GM23338 (cell line): ENCODE measurements around the gene CYP3A7. TPM values are rescaled to one million over a fixed set of nuclear protein-coding genes. Genes with fewer than 3 reads are reported as not detected.

ENCODE experiments used
- EZH2phosphoT487 ChIP-seq: fragments of 200-600 bp; sonication (generic); IDR thresholded peaks from one replicate; pipeline ENCODE4 v1.8.1; 2018; ENCODE audit warnings: antibody characterized with exemption; ENCODE audit not compliant: unreplicated experiment
- JUNB ChIP-seq: IDR thresholded peaks from one replicate; pipeline ENCODE4 v1.6.1; 2016; ENCODE audit warnings: antibody characterized with exemption; ENCODE audit not compliant: unreplicated experiment
- NANOG ChIP-seq: IDR thresholded peaks from 2 replicates; pipeline ENCODE4 v1.6.1; 2016; ENCODE audit warnings: antibody characterized with exemption, borderline replicate concordance
- POLR2AphosphoS5 ChIP-seq: IDR thresholded peaks from 2 replicates; pipeline ENCODE4 v1.6.1; 2016; ENCODE audit warnings: antibody characterized with exemption, low read depth
- STAT1 ChIP-seq: IDR thresholded peaks from one replicate; pipeline ENCODE4 v1.6.1; 2016; ENCODE audit warnings: antibody characterized with exemption; ENCODE audit not compliant: unreplicated experiment
- ZNF114 ChIP-seq: fragments of 250-450 bp; sonication (Bioruptor Pico); IDR thresholded peaks from 2 replicates; pipeline ENCODE4 v1.5.0; 2020; ENCODE audit warnings: mild to moderate bottlenecking, moderate library complexity
- ZNF331 ChIP-seq: fragments of 250-450 bp; sonication (Bioruptor Pico); IDR thresholded peaks from 2 replicates; pipeline ENCODE4 v1.5.0; 2020; ENCODE audit warnings: low read depth, mild to moderate bottlenecking, moderate library complexity
- polyA plus RNA-seq: library from polyadenylated mRNA; unstranded; fragments of >200 nt; fragmentation: Nextera tagmentation; extraction: Ambion mirVana; gene quantifications from 2 replicates; pipeline ENCODE4 v1.2.1, GENCODE V29; 2016
- total RNA-seq: library from RNA; depleted of rRNA; stranded (reverse); fragments of >200 nt; shearing (Covaris generic); gene quantifications from 2 replicates; pipeline ENCODE4 v1.2.3, GENCODE V29; 2014
- TF ChIP-seq, protein P1 (sequence below), 2 experiments: fragments of 200-600 bp in 1 of 2; sonication (generic) in 1 of 2; conservative IDR thresholded peaks; 2 replicates each; pipeline versions ENCODE4 v1.5.1 to v1.6.1; 2016 to 2017; ENCODE audit warnings: antibody characterized with exemption in 2 of 2, low read depth in 2 of 2, mild to moderate bottlenecking in 2 of 2, moderate library complexity in 1 of 2
- TF ChIP-seq, protein P2 (sequence below): fragments of 250-450 bp; sonication (Bioruptor Pico); IDR thresholded peaks from 2 replicates; pipeline ENCODE4 v1.5.0; 2020; ENCODE audit warnings: mild to moderate bottlenecking, moderate library complexity

The CYP3A7 gene
- total and polyA plus RNA-seq, 2 experiments from 2014 or later = 0.19 TPM; not detected in 1

DNA sequence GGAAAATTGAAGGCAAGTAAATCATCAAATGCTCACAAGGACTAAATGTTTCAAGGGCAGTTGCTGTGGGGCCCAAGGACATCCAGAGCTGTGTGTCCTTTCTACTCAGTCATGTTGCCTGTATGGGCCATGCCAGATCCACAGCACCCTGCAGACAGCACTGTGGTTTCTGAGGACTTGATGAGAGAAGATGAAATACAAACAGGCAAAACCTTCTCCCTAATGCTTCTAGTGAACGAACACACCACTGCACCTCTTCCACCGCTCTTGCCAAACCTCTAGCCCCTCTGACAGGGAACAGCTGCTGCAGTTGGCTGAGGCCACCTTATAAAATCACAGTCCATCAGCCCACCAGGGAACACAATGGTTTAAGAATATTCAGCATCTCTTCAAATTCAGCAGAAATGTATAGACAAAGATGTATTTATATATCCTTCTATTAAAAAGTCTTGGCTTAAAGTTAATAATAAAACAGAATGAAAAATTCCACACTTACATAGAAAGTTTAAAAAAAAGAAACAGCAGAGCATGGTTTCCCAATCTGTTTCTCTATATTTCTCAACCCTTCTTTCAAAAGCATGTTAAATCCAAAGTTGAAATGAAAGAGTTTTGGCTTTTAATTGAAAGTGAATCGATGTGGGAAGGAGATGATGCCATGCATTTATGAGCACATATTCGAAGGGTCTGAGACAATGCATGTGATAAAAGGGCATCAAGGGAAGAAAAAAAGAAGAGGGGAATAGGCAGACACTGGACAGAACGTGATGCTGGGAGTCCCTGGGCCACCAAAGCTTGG lies 14.0 kb downstream of the CYP3A7 start (continued):
- TF ChIP-seq, protein P1, sequence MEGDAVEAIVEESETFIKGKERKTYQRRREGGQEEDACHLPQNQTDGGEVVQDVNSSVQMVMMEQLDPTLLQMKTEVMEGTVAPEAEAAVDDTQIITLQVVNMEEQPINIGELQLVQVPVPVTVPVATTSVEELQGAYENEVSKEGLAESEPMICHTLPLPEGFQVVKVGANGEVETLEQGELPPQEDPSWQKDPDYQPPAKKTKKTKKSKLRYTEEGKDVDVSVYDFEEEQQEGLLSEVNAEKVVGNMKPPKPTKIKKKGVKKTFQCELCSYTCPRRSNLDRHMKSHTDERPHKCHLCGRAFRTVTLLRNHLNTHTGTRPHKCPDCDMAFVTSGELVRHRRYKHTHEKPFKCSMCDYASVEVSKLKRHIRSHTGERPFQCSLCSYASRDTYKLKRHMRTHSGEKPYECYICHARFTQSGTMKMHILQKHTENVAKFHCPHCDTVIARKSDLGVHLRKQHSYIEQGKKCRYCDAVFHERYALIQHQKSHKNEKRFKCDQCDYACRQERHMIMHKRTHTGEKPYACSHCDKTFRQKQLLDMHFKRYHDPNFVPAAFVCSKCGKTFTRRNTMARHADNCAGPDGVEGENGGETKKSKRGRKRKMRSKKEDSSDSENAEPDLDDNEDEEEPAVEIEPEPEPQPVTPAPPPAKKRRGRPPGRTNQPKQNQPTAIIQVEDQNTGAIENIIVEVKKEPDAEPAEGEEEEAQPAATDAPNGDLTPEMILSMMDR (conservative IDR thresholded peaks at IDR 0.05; ENCODE audit: low read depth in 2 of 2) = no peak
- TF ChIP-seq, protein P2, sequence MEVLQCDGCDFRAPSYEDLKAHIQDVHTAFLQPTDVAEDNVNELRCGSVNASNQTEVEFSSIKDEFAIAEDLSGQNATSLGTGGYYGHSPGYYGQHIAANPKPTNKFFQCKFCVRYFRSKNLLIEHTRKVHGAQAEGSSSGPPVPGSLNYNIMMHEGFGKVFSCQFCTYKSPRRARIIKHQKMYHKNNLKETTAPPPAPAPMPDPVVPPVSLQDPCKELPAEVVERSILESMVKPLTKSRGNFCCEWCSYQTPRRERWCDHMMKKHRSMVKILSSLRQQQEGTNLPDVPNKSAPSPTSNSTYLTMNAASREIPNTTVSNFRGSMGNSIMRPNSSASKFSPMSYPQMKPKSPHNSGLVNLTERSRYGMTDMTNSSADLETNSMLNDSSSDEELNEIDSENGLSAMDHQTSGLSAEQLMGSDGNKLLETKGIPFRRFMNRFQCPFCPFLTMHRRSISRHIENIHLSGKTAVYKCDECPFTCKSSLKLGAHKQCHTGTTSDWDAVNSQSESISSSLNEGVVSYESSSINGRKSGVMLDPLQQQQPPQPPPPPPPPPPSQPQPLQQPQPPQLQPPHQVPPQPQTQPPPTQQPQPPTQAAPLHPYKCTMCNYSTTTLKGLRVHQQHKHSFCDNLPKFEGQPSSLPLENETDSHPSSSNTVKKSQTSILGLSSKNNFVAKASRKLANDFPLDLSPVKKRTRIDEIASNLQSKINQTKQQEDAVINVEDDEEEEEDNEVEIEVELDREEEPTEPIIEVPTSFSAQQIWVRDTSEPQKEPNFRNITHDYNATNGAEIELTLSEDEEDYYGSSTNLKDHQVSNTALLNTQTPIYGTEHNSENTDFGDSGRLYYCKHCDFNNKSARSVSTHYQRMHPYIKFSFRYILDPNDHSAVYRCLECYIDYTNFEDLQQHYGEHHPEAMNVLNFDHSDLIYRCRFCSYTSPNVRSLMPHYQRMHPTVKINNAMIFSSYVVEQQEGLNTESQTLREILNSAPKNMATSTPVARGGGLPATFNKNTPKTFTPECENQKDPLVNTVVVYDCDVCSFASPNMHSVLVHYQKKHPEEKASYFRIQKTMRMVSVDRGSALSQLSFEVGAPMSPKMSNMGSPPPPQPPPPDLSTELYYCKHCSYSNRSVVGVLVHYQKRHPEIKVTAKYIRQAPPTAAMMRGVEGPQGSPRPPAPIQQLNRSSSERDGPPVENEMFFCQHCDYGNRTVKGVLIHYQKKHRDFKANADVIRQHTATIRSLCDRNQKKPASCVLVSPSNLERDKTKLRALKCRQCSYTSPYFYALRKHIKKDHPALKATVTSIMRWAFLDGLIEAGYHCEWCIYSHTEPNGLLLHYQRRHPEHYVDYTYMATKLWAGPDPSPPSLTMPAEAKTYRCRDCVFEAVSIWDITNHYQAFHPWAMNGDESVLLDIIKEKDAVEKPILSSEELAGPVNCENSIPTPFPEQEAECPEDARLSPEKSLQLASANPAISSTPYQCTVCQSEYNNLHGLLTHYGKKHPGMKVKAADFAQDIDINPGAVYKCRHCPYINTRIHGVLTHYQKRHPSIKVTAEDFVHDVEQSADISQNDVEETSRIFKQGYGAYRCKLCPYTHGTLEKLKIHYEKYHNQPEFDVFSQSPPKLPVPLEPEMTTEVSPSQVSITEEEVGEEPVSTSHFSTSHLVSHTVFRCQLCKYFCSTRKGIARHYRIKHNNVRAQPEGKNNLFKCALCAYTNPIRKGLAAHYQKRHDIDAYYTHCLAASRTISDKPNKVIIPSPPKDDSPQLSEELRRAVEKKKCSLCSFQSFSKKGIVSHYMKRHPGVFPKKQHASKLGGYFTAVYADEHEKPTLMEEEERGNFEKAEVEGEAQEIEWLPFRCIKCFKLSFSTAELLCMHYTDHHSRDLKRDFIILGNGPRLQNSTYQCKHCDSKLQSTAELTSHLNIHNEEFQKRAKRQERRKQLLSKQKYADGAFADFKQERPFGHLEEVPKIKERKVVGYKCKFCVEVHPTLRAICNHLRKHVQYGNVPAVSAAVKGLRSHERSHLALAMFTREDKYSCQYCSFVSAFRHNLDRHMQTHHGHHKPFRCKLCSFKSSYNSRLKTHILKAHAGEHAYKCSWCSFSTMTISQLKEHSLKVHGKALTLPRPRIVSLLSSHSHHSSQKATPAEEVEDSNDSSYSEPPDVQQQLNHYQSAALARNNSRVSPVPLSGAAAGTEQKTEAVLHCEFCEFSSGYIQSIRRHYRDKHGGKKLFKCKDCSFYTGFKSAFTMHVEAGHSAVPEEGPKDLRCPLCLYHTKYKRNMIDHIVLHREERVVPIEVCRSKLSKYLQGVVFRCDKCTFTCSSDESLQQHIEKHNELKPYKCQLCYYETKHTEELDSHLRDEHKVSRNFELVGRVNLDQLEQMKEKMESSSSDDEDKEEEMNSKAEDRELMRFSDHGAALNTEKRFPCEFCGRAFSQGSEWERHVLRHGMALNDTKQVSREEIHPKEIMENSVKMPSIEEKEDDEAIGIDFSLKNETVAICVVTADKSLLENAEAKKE (CRISPR knock-in tag) = no peak
- TF ChIP-seq ZNF331 (CRISPR knock-in tag) (no peak), EZH2phosphoT487 (no peak), STAT1 (no peak), NANOG (no peak), POLR2AphosphoS5 (no peak), JUNB (no peak), ZNF114 (CRISPR knock-in tag) (no peak)
